ENCODE measurements around the gene KRTAP12-4. TPM values are rescaled to one million over a fixed set of nuclear protein-coding genes. Genes with fewer than 3 reads are reported as not detected.

The KRTAP12-4 gene
- not detected in 2 replicates for total RNA-seq

GRCh38 chr21:44654576-44655175 lies at the start of gene KRTAP12-4:
KRTAP12-4 (minus strand) TSS chr21:44654659; CDS start chr21:44654614, 45 bp downstream.

GRCh38 chr21:44697172-44697810 lies 42.8 kb upstream of the KRTAP12-4 start, which contains the start of gene KRTAP10-12:
KRTAP10-12 (plus strand) TSS chr21:44697172; CDS start chr21:44697202, 30 bp downstream.

GRCh38 chr21:44681861-44682579 lies 27.6 kb upstream of the KRTAP12-4 start, which contains the start of gene KRTAP12-1:
KRTAP12-1 (minus strand) TSS chr21:44682163; CDS start chr21:44682123, 40 bp downstream.

GRCh38 chr21:44666401-44667320 lies 12.2 kb upstream of the KRTAP12-4 start, which contains the start of gene KRTAP12-2:
KRTAP12-2 (minus strand) TSS chr21:44666927; CDS start chr21:44666886, 41 bp downstream.

GRCh38 chr21:44657635-44658540 lies 3.4 kb upstream of the KRTAP12-4 start, which contains the start of gene KRTAP12-3:
KRTAP12-3 (plus strand) TSS chr21:44657932; CDS start chr21:44657980, 48 bp downstream.

GRCh38 chr21:44646366-44647221 lies 7.9 kb downstream of the KRTAP12-4 start, which contains the start of gene KRTAP10-11:
KRTAP10-11 (plus strand) TSS chr21:44646414; CDS start chr21:44646459, 45 bp downstream.

GRCh38 chr21:44637018-44637850 lies 17.2 kb downstream of the KRTAP12-4 start, which contains the start of gene KRTAP10-10:
KRTAP10-10 (plus strand) TSS chr21:44637356; CDS start chr21:44637418, 62 bp downstream.

GRCh38 chr21:44626673-44627143 lies 27.8 kb downstream of the KRTAP12-4 start, which contains the start of gene KRTAP10-9:
KRTAP10-9 (plus strand) TSS chr21:44627093; CDS start chr21:44627172, 79 bp downstream.

GRCh38 chr21:44612029-44612486 lies 42.4 kb downstream of the KRTAP12-4 start, which contains the start of gene KRTAP10-8:
KRTAP10-8 (plus strand) TSS chr21:44612079; CDS start chr21:44612101, 22 bp downstream.

Other genes with a start within 250 kb of the KRTAP12-4 start
- gene LRRC3, start 199.1 kb downstream of the KRTAP12-4 start, total RNA-seq, result 3.2 and 4.2 TPM in 2 replicates
- not detected in 2 replicates for gene KRTAP10-1, start 114.5 kb downstream of the KRTAP12-4 start, total RNA-seq
- not detected in 2 replicates for gene KRTAP10-2, start 103.2 kb downstream of the KRTAP12-4 start, total RNA-seq
- not detected in 2 replicates for gene KRTAP10-3, start 95.9 kb downstream of the KRTAP12-4 start, total RNA-seq
- gene KRTAP10-4, start 80.9 kb downstream of the KRTAP12-4 start, total RNA-seq, result not detected in 2 replicates
- gene KRTAP10-5, start 74.1 kb downstream of the KRTAP12-4 start, total RNA-seq, result not detected in 2 replicates
- gene KRTAP10-6, start 62.2 kb downstream of the KRTAP12-4 start, total RNA-seq, result not detected in 2 replicates
- not detected in 2 replicates for gene KRTAP10-7, start 54.1 kb downstream of the KRTAP12-4 start, total RNA-seq
- gene KRTAP10-8, start 42.6 kb downstream of the KRTAP12-4 start, total RNA-seq, result not detected in 2 replicates
- gene KRTAP10-9, start 27.6 kb downstream of the KRTAP12-4 start, total RNA-seq, result not detected in 2 replicates
- gene KRTAP10-10, start 17.3 kb downstream of the KRTAP12-4 start, total RNA-seq, result not detected in 2 replicates
- gene KRTAP10-11, start 8.2 kb downstream of the KRTAP12-4 start, total RNA-seq, result not detected in 2 replicates
- not detected in 2 replicates for gene KRTAP12-3, start 3.3 kb upstream of the KRTAP12-4 start, total RNA-seq
- not detected in 2 replicates for gene KRTAP12-2, start 12.3 kb upstream of the KRTAP12-4 start, total RNA-seq
- not detected in 2 replicates for gene KRTAP12-1, start 27.5 kb upstream of the KRTAP12-4 start, total RNA-seq
- not detected in 2 replicates for gene KRTAP10-12, start 42.5 kb upstream of the KRTAP12-4 start, total RNA-seq
- gene TSPEAR, start 56.9 kb upstream of the KRTAP12-4 start, total RNA-seq, result not detected in 2 replicates
- 22.3 and 30.2 TPM in 2 replicates for gene UBE2G2, start 147.2 kb upstream of the KRTAP12-4 start, total RNA-seq
- gene SUMO3, start 163.4 kb upstream of the KRTAP12-4 start, total RNA-seq, result 66.7 and 80.6 TPM in 2 replicates
- gene PTTG1IP, start 219.0 kb upstream of the KRTAP12-4 start, total RNA-seq, result 186 and 220 TPM in 2 replicates